Type B pancreatic cell (in vitro differentiated cells): Measurements from ENCODE around the gene TRAPPC2L. TPM values are rescaled to one million over a fixed set of nuclear protein-coding genes. Genes with fewer than 3 reads are reported as not detected.
"Not testable (repeated sequence)": the region's sequence is repeated elsewhere in the genome, so short reads cannot be mapped to it uniquely, and the experiment has no call there.

Experiments used
- DNase-seq: peaks from one replicate; pipeline ENCODE4 v3.0.0; 2021; ENCODE audit warnings: mixed read lengths; ENCODE audit not compliant: unreplicated experiment; ENCODE audit errors: extremely low spot score
- H3K27ac Mint-ChIP-seq: 2 replicates; pipeline ENCODE4 v1.8.0; 2021; ENCODE audit warnings: mild to moderate bottlenecking, mixed read lengths
- H3K27me3 Mint-ChIP-seq: 2 replicates; pipeline ENCODE4 v1.8.0; 2021; ENCODE audit warnings: mixed read lengths
- H3K36me3 Mint-ChIP-seq: 2 replicates; pipeline ENCODE4 v1.8.0; 2021; ENCODE audit warnings: mixed read lengths
- H3K4me1 Mint-ChIP-seq: one replicate; pipeline ENCODE4 v1.8.0; 2021; ENCODE audit warnings: mixed read lengths; ENCODE audit not compliant: unreplicated experiment
- H3K4me3 Mint-ChIP-seq: 2 replicates; pipeline ENCODE4 v1.8.0; 2021; ENCODE audit warnings: mild to moderate bottlenecking, mixed read lengths
- H3K9me3 Mint-ChIP-seq: 2 replicates; pipeline ENCODE4 v1.8.0; 2021; ENCODE audit warnings: mixed read lengths
- CTCF ChIP-seq: fragments of 200-600 bp; sonication (generic); conservative IDR thresholded peaks from 2 replicates; pipeline ENCODE4 v1.5.0; 2021; ENCODE audit warnings: antibody characterized with exemption, mild to moderate bottlenecking
- total RNA-seq: library from RNA; stranded (reverse); gene quantifications from 2 replicates; pipeline ENCODE4 v1.2.1, GENCODE V29; 2021; ENCODE audit warnings: low replicate concordance

The TRAPPC2L gene
- total RNA-seq, 1 donor from 2014 or later = 91.4 TPM

DNA sequence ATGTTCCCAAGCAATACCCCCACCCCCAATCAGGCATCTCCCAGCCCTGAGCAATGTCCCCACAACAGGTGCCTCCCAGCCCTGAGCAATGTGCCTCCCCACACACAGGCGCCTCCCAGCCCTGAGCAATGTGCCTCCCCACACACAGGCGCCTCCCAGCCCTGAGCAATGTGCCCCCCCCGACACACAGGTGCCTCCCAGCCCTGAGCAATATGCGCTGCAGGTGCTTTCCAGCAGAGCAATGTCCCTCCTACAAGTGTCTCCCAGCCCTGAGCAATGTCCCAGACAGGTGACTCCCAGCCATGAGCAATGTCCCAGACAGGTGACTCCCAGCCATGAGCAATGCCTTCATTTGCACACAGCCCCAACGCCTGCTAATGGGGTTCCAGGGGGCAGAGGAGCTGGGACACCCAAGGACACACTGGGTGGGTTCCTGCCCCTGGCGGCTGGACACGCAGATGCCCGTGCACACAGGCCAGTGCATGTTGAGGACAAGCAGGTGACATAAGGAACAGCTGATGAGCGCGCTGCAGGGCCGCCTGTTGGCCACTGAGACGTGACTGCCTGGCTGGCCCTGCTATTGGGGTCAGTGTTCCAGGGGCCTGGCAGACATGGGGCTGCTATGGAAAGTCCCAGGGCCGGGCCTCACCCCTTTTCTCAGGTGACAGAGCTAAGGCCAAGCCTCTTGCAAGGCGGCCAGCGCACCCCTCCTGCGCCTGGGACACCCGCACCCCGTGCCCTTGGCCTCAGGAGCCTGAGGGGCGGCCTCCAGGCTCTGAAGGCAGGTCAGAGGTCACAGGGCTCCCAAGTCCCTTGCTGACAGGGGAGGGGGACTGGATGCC, 36.4 kb downstream of the TRAPPC2L start:
- no peak for TF ChIP-seq CTCF
- no peaks in the 10 kb centered on the region for H3K4me1 Mint-ChIP-seq
- H3K27me3 Mint-ChIP-seq = no peaks in the 10 kb centered on the region
- H3K36me3 Mint-ChIP-seq = no peaks in the 10 kb centered on the region
- DNase-seq = no peak
- H3K27ac Mint-ChIP-seq = no peak overlapping the region
- H3K4me3 Mint-ChIP-seq = no peak overlapping the region
- no peaks in the 10 kb centered on the region for H3K9me3 Mint-ChIP-seq

GRCh38 chr16:88894266-88894665, 37.3 kb downstream of the TRAPPC2L start:
- H3K4me3 Mint-ChIP-seq, H3K27me3 Mint-ChIP-seq: not testable (repeated sequence)

DNA sequence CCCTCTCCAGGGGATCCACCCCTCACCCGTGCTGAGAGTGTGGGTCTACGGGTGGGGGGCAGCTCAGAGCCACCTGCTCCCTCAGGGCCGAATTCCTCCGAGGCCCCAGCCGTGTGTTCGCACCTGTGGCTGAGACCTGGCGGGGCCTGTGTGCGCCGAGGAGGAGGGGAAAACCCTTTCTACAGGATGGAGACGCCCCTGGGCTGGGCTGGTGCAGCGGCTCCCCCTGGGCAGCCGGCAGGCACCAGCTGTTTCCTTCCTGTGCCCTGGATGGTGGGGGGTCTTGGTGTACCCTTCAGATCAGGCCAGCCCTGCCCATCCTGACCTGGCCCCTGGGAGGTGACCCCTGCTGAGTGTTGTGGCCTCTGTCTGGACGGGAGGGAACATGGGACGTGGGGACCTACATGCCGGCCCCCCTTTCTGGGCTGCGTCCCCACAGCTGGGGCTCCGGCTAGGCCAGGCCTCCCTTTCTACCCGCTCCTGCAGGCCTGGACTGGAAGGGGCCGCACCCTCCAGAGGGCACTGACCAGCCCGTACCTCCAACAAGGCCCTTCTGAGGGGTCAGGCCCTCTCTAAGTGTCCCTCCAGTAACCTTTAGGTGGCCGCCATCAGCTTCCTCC, 37.9 kb downstream of the TRAPPC2L start:
- Mint-ChIP-seq H3K27me3 (no peaks in the 10 kb centered on the region), H3K4me3 (no peak overlapping the region), H3K9me3 (no peaks in the 10 kb centered on the region), H3K27ac (no peak overlapping the region), H3K4me1 (no peaks in the 10 kb centered on the region), H3K36me3 (no peaks in the 10 kb centered on the region)
- TF ChIP-seq CTCF = no peak
- DNase-seq = no peak

More at GRCh38 chr16:88894266-88894665, 37.3 kb downstream of the TRAPPC2L start:
- DNase-seq, H3K36me3 Mint-ChIP-seq, H3K4me1 Mint-ChIP-seq, H3K27ac Mint-ChIP-seq, H3K9me3 Mint-ChIP-seq: not testable (repeated sequence)

- DNase-seq = no peak
- Mint-ChIP-seq H3K4me1 (no peaks in the 10 kb centered on the region), H3K27me3 (no peaks in the 10 kb centered on the region), H3K9me3 (no peaks in the 10 kb centered on the region), H3K27ac (no peak overlapping the region), H3K4me3 (no peak overlapping the region), H3K36me3 (no peaks in the 10 kb centered on the region)
- no peak for TF ChIP-seq CTCF
These were observed 38.4 kb downstream of the TRAPPC2L start for GRCh38 chr16:88895335-88895734.

GRCh38 chr16:88896238-88897070, 39.5 kb downstream of the TRAPPC2L start:
- Mint-ChIP-seq H3K27ac (no peak overlapping the region), H3K36me3 (no peaks in the 10 kb centered on the region), H3K4me3 (no peak overlapping the region), H3K27me3 (no peaks in the 10 kb centered on the region), H3K9me3 (no peaks in the 10 kb centered on the region), H3K4me1 (no peaks in the 10 kb centered on the region)
- DNase-seq = no peak
- TF ChIP-seq CTCF = no peak
